Neural cell (in vitro differentiated cells): ENCODE data around the gene SEC24C.
"Not testable (repeated sequence)": the region's sequence is repeated elsewhere in the genome, so short reads cannot be mapped to it uniquely, and the experiment has no call there.

Experiments used
- EZH2 ChIP-seq: fragments of 200-600, 300-800 bp; shearing (Covaris generic), sonication (generic); IDR thresholded peaks from 2 replicates; pipeline ENCODE4 v1.6.1; 2014; ENCODE audit warnings: antibody characterized with exemption, low read length, borderline replicate concordance, mild to moderate bottlenecking; ENCODE audit not compliant: insufficient read depth, poor library complexity, severe bottlenecking
- TF ChIP-seq, protein P1 (sequence below): fragments of 450-650 bp; IDR thresholded peaks from 2 replicates; pipeline ENCODE4 v1.5.1; 2014; ENCODE audit warnings: antibody characterized with exemption, mild to moderate bottlenecking, moderate library complexity; ENCODE audit not compliant: poor library complexity, severe bottlenecking
- TF ChIP-seq, protein P2 (sequence below): IDR thresholded peaks from 2 replicates; pipeline ENCODE4 v1.6.1; 2012; ENCODE audit warnings: borderline replicate concordance

DNA sequence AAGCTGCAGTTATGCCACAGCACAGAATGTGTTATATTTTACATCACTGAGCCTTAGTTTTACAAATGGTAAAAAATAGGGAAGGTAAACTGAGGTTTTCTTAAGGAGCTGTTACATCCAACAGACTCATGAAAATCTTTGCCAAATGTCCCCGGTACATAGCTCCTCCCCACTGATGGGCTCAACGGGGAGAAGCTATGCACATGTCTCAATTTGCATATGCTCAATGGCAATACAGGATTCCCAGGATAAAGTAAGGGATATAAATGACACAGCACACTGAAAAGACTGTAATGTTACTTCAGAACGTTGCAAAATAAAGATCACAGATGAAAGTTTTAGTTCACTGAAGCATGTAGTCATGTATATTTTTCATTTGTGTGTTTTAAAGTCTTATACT, 29.7 kb upstream of the SEC24C start:
- TF ChIP-seq, protein P1, sequence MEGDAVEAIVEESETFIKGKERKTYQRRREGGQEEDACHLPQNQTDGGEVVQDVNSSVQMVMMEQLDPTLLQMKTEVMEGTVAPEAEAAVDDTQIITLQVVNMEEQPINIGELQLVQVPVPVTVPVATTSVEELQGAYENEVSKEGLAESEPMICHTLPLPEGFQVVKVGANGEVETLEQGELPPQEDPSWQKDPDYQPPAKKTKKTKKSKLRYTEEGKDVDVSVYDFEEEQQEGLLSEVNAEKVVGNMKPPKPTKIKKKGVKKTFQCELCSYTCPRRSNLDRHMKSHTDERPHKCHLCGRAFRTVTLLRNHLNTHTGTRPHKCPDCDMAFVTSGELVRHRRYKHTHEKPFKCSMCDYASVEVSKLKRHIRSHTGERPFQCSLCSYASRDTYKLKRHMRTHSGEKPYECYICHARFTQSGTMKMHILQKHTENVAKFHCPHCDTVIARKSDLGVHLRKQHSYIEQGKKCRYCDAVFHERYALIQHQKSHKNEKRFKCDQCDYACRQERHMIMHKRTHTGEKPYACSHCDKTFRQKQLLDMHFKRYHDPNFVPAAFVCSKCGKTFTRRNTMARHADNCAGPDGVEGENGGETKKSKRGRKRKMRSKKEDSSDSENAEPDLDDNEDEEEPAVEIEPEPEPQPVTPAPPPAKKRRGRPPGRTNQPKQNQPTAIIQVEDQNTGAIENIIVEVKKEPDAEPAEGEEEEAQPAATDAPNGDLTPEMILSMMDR, result not testable (repeated sequence)
- TF ChIP-seq EZH2, result not testable (repeated sequence)
- TF ChIP-seq, protein P2, sequence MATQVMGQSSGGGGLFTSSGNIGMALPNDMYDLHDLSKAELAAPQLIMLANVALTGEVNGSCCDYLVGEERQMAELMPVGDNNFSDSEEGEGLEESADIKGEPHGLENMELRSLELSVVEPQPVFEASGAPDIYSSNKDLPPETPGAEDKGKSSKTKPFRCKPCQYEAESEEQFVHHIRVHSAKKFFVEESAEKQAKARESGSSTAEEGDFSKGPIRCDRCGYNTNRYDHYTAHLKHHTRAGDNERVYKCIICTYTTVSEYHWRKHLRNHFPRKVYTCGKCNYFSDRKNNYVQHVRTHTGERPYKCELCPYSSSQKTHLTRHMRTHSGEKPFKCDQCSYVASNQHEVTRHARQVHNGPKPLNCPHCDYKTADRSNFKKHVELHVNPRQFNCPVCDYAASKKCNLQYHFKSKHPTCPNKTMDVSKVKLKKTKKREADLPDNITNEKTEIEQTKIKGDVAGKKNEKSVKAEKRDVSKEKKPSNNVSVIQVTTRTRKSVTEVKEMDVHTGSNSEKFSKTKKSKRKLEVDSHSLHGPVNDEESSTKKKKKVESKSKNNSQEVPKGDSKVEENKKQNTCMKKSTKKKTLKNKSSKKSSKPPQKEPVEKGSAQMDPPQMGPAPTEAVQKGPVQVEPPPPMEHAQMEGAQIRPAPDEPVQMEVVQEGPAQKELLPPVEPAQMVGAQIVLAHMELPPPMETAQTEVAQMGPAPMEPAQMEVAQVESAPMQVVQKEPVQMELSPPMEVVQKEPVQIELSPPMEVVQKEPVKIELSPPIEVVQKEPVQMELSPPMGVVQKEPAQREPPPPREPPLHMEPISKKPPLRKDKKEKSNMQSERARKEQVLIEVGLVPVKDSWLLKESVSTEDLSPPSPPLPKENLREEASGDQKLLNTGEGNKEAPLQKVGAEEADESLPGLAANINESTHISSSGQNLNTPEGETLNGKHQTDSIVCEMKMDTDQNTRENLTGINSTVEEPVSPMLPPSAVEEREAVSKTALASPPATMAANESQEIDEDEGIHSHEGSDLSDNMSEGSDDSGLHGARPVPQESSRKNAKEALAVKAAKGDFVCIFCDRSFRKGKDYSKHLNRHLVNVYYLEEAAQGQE, result not testable (repeated sequence)
